NCI-H69 (cell line): ENCODE data around the gene SHC2.
"Not testable (repeated sequence)": the region's sequence is repeated elsewhere in the genome, so short reads cannot be mapped to it uniquely, and the experiment has no call there.

Experiments
- DNase-seq: peaks from one replicate; lab custom pipeline; 2025; lab: John Stamatoyannopoulos, UW

Gene SHC2

DNA sequence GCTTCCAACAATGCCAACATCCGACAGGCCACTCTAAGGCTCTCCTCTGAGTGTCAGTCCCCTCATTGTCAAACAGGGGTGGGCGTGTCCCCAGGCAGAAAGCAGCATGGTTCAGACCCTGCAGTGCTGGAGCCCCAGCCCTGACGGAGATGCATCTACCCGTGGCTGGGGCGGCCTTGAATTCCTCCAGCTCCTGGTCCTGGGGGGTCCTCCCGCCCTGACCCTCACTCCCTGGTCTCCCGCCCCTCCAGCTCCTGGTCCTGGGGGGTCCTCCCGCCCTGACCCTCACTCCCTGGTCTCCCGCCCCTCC lies 38.0 kb downstream of the SHC2 start:
- DNase-seq = not testable (repeated sequence)

DNA sequence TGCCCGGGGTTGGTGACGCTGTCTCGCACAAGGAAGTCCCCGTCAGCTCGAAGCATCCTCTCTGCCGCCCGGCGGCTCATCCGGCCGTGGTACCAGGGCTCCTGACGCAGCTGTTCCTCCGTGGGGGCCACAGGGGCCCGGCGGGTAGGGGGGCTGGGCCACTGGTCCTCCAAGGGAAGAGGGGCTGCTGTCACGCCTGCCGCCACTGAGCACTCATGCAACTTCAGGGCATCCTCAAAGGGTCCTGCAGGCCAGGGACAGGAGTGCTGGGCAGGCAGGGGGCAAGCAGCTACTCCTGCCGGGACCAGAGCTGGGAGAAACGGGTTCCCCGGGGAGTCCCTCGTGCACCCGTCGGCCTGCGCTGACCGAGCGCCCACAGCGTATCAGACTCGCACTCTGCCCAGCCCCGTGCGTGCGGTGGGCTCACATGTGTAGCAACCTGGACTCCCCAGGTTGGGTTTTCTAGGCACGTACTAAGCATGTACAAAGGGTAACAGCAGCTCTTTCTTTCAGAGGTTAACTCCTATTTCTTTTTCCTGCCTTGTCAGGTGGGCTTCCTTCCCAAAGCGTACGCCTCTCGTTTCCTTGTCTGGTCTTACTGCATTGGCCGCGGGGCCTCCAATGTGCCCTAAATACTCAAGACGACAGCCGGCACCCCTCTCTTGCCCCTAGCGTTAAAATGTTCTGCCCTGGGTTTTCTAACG lies 38.5 kb downstream of the SHC2 start:
- no peak for DNase-seq

DNA sequence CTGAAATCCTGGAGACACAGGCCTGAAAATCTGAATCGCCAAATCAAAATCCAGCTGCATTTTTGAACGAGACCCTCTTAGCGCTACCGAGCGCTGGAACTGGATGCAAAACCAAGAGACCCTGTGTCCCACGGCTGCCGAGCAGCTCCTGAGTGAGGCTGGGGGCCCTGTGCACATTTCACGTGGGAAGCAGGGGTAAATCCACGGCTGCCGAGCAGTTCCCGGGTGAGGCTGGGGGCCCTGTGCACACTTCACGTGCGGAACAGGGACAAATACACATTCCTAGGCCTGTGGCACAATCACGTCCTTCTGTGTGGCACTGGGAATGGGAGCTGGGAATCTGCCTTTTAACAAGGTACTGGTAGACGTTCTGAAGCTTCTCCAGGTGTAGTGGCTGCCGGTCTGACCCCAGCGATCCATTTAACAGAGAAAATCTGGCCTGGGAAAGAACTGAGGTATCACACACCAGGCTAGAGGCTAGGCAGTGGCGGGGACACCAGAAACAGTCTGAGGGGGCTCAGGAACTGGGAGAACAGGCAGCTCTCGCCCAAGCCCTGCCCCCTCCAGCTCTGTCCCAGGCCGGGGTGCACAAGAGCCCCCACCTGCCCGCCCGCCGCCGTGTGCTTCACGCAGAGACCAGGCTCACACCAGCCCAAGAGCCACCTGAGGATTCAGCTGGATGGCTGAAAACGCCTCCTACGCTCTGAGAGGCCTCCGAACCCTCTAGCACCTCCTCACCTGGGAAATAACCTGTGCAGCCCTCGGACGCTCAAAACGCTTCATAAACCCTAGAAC lies 40.9 kb downstream of the SHC2 start:
- no peak for DNase-seq

DNA sequence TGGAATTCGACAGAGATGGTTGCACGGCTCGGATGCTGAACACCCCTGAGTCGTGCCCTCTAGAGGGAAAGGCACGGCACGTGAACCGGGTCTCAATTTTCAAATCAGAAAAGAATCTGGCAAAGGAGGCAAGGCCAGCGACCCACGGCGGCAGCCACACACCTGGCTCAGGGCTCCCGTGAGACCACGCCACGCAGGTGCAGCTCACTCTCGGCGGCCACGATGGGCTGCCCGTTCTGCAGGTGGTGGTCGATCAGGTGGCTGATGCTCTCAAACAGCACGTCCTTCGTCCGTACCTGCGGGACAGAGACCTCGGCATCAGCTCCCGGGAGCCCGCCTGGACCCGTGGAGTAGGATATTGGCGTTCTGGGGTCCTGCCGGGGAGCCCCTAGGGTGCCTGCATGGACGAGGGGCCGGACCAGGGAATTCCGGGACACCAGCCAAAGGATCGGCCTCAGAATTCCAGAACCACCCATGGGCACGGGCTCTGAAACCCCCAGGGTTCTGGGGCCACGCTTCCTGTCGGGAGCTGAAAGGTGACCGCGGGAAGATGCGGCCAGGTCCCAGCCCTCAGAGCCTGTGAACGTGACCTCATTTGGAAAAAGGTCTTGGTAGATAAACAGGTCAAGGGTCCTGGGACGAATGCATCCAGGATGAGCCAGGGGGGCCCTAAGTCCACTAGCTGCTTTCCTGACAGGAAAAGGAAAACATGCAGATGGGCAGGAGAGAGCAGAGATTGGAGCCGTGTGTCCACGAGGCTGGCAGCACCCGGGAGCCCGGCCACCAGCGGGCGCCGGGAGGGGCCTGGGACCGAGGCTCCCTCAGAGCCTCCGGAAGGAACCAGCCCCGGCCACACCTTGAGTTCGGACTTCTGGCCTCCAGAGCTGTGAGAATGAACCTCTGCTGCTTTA lies 41.8 kb downstream of the SHC2 start:
- no peak for DNase-seq

DNA sequence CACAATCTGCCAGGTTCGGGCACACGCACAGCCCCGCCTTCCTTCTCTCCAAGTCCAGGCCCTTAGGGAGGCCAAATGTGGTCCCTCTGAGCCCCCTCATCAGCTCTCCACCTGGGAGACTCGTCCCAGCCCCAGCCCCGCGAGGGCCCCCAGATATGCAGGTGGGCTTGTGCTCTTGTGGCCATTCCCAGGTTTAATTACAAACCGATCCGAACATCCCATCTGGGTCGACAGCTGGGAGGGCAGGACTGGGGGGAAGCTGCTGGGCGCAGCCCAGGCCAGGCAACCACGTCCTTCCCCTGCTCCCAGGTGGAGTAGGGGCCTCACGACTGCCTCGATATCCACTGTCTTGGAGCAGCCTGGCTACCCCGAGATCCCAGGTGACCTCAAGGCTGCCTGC lies 44.4 kb downstream of the SHC2 start:
- no peak for DNase-seq

DNA sequence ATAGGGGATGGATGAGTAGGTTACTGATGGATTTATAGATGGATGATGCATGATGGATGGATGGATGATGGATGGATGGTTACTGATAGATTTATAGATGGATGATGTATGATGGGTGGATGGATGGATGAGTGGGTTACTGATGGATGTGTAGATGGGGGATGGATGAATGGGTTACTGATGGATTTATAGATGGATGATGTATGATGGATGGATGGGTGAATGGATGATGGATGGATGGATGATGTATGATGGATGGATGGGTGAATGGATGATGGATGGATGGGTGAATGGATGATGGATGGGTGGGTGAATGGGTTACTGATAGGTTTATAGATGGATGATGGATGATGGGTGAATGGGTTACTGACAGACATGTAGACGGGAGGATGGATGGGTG lies 45.5 kb downstream of the SHC2 start:
- no peak for DNase-seq

DNA sequence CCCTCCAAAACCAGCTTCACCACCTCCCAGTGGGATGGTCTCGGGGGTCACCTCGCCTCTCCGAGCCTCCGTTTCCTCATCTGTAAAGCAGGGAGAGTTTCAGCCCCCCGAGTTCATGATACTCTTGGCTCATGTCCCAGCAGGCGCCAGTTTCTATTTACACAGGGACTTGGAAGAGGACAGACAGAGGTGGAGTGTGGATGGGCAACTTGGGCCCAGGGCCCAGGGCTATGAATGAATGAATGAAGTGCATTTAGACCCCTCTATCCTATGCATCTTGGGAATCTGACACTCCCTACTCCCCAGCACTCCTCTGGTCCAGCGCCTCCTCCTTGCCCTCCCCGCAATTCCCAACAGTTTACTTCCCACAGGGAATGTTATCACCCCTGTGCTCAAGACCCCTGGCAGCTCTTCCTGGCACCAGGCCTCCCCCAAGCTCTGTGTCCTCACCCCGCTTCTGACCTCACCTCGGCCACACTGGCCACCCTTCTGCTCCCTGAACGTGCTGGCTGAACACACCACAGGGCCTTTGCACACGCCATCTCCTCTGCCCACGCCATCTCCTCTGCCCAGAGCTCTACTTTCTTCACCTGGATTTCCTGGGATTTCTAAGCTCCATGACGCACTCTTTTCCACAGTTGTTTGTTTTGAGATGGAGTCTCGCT lies 46.9 kb downstream of the SHC2 start:
- DNase-seq = peak; percentile 69

DNA sequence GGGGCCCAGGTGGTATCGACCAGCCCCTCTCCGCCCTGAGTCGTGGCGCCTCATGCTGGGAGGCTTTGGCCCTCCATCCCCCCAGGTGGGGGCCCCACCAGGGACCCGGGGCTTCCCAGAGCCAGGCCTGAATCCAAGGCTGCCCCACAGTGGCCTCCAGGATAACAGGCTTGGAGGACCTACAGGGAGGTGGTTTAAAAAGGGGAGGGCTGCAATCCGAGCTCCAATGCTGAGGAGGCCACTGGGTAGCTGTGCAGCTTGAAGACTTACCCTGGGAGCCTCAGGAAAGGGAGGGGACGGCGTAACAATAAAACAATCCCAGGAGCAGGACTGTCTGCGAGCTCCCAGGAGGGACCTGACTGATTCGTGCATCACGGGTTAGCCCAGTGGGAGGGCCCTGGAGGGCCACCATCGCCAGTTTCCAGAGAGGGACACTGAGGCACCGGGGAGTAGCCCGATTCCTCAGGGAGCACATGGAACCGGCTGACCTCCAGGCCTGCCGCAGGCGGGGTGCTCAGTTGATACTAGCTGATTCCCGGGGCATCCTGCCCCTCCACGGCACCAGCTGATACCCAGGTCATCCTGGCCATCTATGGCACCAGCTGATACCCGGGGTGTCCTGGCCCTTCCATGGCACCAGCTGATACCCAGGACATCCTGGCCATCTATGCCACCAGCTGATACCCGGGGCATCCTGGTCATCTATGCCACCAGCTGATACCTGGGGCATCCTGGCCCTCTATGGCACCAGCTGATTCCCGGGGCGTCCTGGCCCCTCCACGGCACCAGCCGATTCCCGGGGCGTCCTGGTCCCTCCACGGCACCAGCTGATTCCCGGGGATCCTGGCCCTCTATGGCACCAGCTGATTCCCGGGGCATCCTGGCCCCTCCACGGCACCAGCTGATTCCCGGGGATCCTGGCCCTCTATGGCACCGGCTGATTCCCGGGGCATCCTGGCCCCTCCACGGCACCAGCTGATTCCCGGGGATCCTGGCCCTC lies 48.2 kb downstream of the SHC2 start:
- peak; percentile 74 for DNase-seq

DNA sequence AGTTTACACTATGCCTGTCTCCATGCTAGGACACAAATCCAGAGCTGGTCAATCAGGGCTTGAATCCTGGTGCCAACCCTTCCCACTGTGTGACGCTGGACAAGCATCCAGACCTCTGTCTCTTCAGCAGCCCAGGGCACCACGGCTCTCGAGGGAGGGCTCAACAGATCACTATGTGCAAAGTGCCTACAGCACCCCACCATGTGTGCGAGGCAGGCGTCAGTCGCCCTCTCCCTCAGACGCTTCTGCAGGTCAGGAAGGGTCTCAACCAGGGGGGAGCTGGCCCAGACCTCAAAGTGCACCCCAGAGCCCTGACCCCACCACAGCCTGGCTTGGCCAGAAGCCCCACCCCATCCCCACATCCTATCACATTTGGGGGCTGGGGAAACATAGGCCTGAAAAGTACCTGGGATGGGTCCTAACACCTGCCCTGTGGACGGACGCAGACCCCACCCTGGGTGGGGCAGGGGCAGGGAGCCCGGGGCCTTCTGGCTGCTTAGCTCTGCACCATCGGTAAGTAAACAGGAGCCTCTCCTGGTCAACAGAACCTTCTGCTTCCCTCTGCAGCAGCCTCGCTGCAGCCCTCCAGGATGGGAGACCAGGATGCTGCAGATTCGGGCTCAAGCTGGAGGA lies 49.0 kb downstream of the SHC2 start:
- peak; percentile 74 for DNase-seq

DNA sequence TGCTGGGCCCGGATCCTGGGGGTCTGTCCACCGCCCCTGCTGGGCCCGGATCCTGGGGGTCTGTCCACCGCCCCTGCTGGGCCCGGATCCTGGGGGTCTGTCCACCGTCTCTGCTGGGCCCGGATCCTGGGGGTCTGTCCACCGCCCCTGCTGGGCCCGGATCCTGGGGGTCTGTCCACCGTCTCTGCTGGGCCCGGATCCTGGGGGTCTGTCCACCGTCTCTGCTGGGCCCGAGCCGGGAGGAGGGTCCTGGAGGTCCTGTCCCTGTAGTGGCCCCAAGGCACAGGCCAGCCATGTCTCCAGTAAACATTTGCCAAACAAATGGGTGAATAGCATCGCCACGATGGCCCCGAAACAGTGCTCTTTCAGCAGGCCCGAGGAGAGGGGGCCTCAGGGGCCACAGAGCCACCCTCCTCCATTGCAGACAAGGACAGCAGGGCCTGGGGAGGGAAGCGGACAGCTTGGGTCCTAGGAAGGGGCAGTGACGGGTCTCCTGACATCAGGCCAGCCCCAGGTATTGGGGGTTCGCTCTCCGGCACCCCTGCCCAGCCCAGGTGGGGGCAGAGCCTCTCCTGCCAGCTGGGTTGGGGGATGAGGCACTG lies 49.6 kb downstream of the SHC2 start:
- not testable (repeated sequence) for DNase-seq

DNA sequence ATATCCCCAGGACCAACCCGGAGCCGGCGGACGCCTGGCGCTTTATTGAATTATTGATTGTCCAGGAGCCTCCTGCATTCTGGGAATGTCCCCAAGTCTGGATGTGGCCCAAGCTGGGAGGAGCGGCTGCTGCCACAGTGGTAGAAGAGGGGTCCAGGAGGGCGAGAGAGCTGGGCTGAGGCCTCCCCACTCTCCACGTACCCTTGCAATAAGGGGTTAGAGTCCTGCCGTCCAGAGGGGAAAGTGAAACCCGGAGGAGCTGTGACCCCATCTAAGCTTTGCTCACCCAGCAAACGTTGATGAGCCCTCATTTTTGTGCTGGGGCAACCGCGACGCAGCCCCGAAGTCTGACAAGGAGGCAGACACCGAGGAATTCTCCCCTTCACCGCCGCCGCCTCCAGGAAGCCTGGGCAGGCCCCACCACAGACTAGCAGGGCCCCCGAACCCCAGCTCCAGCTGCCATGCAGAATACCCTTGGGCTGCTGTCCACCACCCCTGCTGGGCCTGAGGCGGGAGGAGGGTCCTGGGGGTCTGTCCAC lies 50.5 kb downstream of the SHC2 start:
- no peak for DNase-seq

DNA sequence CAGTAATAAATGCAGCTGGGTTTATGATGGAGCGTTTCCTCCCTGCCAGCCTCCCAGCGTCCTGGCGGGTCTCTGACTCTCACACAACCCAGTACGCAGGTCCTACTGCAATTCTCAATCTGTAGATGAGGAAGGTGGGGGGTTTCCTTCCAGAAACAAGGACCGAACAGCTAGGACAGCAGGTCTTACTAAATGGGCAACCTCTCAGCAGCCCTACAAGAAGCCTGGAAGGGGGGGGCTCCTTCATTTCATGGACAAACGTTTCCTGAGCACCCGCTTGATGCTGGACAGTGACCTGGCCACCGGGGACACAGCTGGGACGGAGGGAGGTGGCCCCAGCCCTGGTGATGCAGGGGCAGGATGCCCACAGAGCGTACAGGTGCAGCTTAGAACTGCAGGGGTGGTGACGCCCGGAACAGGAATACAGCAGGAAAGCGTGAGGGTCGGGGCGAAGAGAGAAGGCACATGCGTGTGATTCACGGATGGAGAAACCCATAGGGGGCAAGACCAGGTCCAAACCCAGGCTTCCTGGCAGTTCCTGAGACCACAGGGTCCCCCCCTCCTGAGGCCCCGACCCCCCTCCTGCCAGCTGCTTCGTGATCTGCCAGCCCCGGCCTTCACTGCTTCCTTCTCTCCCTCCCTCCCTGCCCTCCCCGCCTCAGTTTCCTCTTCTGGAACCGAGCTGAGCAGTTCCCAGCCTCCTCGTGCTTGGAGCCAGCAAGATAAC lies 51.2 kb downstream of the SHC2 start:
- peak; percentile 75 for DNase-seq

DNA sequence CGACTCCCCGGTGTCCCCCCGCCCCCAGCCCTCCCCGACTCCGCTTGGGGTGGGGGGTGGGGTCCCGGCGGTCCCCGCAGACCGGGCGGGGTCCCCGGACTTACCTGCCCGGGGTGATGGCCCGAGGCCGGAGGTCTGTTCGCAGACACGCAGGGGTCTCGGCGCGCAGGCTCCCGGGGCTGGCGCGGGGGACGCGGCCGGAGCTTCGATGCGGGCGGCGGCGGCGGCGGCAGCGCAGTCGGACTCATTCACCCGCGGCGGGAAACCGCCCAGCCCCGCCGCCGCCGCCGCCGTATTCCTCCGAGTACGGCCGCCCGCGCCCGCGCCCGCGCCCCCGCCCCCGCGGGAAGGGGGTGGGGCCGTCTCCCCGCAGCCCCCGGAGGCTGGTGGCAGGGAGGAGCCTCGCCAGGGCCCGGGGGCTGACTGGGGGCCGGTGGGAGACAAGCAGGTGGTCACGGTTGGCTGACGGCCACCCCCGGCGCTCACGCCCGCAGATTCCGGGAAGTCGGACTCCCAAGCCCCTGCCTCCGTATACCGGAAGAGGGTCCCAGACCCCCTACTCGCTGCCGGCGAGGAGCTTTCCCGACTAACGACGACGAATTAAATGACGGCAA lies 51.8 kb downstream of the SHC2 start, which contains the start of gene C2CD4C:
Gene C2CD4C (minus strand): TSS at position 246 of the 614 bp plus-strand sequence. CDS start 786 bp downstream, outside the sequence.
- DNase-seq = peak; percentile 81

DNA sequence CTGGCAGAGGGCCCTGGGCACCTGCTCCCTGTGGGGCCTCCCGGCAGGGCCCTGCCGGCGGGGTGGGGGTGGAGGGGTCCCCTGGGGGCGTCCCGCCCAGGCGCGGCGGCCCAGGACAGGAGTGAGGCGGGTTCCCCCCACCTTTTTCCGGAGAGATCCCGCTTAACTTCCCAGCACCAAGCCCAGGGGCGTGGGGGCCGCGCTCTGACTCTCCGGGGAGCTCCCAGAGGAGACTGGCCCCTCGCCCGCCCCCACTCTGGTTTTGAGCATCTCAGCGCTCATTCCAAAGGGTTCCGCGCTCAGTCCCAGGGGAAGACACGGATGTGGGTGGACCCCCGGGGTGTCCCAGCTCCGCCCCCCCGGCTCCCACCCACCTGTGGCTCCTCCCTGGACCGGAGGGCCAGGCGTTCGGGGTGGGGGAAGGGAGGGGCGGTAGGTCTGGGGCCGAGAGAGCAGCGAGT lies 52.4 kb downstream of the SHC2 start:
- DNase-seq = peak; percentile 64

DNA sequence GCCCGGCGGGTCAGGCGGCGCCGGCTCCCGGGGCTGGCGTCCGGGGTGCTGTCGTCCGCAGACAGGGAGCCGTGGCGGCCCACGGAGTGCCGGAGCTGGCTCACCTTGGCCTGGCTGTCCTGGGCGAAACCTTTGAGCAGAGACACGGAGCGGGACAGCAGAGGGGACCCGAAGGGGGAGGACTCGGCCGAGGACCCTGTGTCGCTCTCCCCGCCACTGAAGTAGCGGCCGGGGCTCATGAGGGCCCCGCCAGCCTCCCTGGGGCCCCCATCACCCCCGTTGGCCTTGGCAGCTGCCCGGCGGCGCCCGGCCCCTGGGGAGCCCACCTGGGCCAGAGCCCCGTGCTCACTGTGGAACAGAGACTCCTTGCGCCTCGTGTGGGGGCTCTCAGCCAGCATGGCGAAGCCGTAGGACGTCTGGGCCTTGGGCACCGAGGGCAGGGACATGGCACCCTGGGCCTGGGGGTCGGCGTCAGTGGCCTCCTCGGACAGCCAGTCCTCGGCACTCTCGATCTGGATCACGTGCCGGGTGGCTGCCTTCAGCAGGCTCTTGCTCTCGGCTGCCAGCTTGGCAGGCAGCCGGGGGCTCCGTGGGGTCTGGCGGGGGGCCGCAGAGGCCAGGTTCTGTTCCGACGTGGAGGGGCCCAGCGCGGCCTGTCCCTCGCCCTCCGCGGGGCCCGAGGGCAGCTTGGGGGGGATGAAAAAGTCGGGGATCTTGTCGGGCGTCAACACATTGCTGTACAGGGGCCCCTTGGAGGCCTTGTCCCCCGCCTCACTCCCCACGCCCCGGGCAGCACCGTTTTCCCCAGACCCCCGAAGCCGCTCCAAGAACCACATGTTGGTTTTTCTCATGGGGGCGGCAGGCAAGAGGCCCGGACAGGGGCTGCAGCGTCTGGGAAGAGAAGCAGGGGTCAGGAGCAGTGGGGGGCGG lies 53.1 kb downstream of the SHC2 start:
- no peak for DNase-seq

DNA sequence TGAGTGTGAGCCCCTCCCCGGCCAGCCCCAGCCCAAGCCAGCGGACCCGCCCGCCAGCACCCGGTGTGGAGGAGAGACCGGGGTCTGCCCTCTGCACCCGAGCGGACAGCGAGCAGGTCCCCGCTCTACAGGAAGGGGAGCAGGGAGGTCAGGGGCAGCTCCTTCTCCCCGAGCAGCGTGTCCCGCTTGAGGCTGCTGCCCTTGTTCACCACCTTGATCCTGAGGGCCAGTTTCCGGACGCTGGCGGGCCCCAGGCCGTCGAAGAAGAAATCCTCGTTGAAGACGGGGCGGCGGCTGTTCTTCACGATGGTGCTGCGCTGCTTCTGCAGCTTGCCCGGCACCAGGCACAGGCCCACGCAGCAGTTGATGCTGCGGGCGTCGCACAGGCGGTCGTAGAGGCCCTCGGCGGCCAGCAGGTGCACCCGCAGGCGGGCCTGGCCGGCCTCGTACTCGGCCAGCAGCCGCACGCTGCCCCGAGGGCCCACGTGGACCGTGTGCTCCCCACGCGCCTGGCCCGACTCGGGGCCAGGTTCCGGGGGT lies 53.8 kb downstream of the SHC2 start:
- no peak for DNase-seq
